Measurements from ENCODE around the gene ASCC2.

Gene ASCC2

DNA sequence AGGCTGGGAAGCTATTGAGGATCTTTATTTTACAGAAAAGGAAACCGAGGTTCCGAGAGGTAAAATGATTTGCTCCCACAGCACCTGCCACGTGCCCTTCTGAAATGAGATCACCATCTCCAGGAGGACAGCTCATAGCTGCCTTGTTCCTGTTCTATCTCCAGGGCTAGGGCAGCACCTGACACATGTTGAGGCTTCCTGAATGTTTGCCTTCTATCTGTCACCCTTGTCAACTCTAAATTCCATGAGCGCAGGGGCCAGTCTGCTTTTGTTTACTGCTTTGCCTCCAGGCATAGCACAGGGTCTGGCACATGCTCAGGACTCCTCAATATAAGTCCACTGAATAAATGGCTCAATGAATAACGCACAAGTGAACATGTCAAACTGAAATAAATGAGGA, 24.1 kb downstream of the ASCC2 start:
- no peak overlapping the region for H3K18ac ChIP-seq (ENCODE audit: low read length)
- no peak overlapping the region for H3K9ac ChIP-seq (ENCODE audit: low read length)
- no peak overlapping the region for H3K23ac ChIP-seq (ENCODE audit: low read length)
- no peak overlapping the region for H4K8ac ChIP-seq (ENCODE audit: low read depth, low read length)
- peaks cover 11 to 20% of the 10 kb centered on the region in 2 experiments for H3K4me1 ChIP-seq (ENCODE audit: control insufficient read depth in 1 of 2, insufficient read depth in 2 of 2, low read length in 2 of 2)
- no peak overlapping the region for H2BK120ac ChIP-seq (ENCODE audit: insufficient read depth, low read length, poor library complexity)
- no peaks in the 10 kb centered on the region for H3K79me1 ChIP-seq (ENCODE audit: low read length)
- no peak overlapping the region for H3K14ac ChIP-seq (ENCODE audit: low read length)
- no peaks in the 10 kb centered on the region for H3K9me3 ChIP-seq (ENCODE audit: insufficient read depth, low read depth, low read length)
- H4K12ac ChIP-seq (ENCODE audit: low read depth, low read length): no peak overlapping the region
- H2AK5ac ChIP-seq (ENCODE audit: low read length): no peak overlapping the region
- H3K4me3 ChIP-seq (ENCODE audit: low read depth, low read length): no peak overlapping the region
- H2AFZ ChIP-seq (ENCODE audit: insufficient read depth, low read length, poor library complexity): no peak overlapping the region
- peak overlapping the region; percentile 14 for H3K27ac ChIP-seq (ENCODE audit: low read depth, low read length)
- peak; percentile 16 to 23 for DNase-seq
- no peaks in the 10 kb centered on the region for H3K27me3 ChIP-seq (ENCODE audit: insufficient read depth, low read length)
- H3K4ac ChIP-seq (ENCODE audit: low read depth, low read length): no peak overlapping the region
- H4K91ac ChIP-seq (ENCODE audit: low read depth, low read length): no peak overlapping the region
- WGBS (ENCODE audit: extremely low coverage, insufficient coverage, insufficient read length): no CpG with 5 or more reads among the region's 5 CpGs
- no peaks in the 10 kb centered on the region for H3K79me2 ChIP-seq (ENCODE audit: control insufficient read depth, insufficient read depth, low read length, poor library complexity)
- no peak overlapping the region for H2BK12ac ChIP-seq (ENCODE audit: low read length)
- no peak overlapping the region for H2BK5ac ChIP-seq (ENCODE audit: low read depth, low read length, poor library complexity)
- no peak overlapping the region for H3K4me2 ChIP-seq (ENCODE audit: low read length)
- peaks cover 16 to 40% of the 10 kb centered on the region in 2 experiments for H3K36me3 ChIP-seq (ENCODE audit: control insufficient read depth in 1 of 2, insufficient read depth in 2 of 2, low read length in 2 of 2)

DNA sequence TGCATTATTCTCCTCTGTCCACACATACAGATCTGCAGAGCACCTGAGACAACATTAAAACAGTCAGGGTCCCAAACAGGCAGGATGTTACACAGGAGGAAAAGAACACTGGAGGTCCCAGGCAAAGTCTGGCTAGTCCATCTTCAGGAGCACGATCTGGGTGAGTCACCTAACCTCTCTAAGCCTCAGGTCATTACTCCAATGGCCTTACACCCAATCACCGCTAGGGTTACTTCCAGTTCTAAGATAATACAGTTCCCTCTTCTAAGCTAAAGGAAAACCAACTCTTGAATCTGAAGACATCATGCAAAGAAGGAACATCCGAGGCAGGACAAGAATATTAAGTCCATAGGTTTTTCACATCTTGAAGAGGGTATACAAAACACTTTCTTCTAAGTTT, 24.5 kb downstream of the ASCC2 start:
- no peak overlapping the region for H2BK12ac ChIP-seq (ENCODE audit: low read length)
- peak; percentile 46 to 74 for DNase-seq

DNA sequence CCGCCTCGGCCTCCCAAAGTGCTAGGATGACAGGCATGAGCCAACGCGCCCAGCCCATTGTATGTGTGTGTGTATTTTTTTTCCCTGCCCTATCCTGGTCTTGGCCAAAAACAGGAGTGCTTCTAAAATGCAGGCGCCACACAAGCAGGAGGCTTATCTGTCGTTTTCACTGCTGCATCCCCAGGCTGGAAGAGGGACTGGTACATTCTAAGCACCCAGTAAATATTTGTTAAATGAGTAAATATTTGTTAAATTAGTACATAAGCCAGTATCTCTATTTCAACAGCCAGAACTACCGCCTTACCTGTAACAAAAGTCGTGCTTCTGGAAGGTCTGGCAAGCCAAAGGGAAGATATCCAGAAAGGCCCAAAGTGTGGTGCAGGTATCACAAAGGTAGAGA, 24.9 kb downstream of the ASCC2 start:
- no peak overlapping the region for H3K27ac ChIP-seq (ENCODE audit: low read depth, low read length)
- DNase-seq: no peak
- H3K4me1 ChIP-seq (ENCODE audit: control insufficient read depth in 1 of 2, insufficient read depth in 2 of 2, low read length in 2 of 2): peaks cover 11 to 20% of the 10 kb centered on the region in 2 experiments
- no peak overlapping the region for H3K18ac ChIP-seq (ENCODE audit: low read length)
- H2AFZ ChIP-seq (ENCODE audit: insufficient read depth, low read length, poor library complexity): no peak overlapping the region
- H3K79me2 ChIP-seq (ENCODE audit: control insufficient read depth, insufficient read depth, low read length, poor library complexity): no peaks in the 10 kb centered on the region
- no peak overlapping the region for H3K4me3 ChIP-seq (ENCODE audit: low read depth, low read length)
- no peak overlapping the region for H2BK12ac ChIP-seq (ENCODE audit: low read length)
- no peak overlapping the region for H4K12ac ChIP-seq (ENCODE audit: low read depth, low read length)
- no peak overlapping the region for H3K4ac ChIP-seq (ENCODE audit: low read depth, low read length)
- no peak overlapping the region for H2AK5ac ChIP-seq (ENCODE audit: low read length)
- no peak overlapping the region for H3K4me2 ChIP-seq (ENCODE audit: low read length)
- H4K91ac ChIP-seq (ENCODE audit: low read depth, low read length): no peak overlapping the region
- H3K23ac ChIP-seq (ENCODE audit: low read length): no peak overlapping the region
- H3K36me3 ChIP-seq (ENCODE audit: control insufficient read depth in 1 of 2, insufficient read depth in 2 of 2, low read length in 2 of 2): peaks cover 16 to 41% of the 10 kb centered on the region in 2 experiments
- H3K27me3 ChIP-seq (ENCODE audit: insufficient read depth, low read length): no peaks in the 10 kb centered on the region
- H3K9ac ChIP-seq (ENCODE audit: low read length): no peak overlapping the region
- no CpG with 5 or more reads among the region's 8 CpGs for WGBS (ENCODE audit: extremely low coverage, insufficient coverage, insufficient read length)
- no peak overlapping the region for H4K8ac ChIP-seq (ENCODE audit: low read depth, low read length)
- H3K79me1 ChIP-seq (ENCODE audit: low read length): no peaks in the 10 kb centered on the region
- no peak overlapping the region for H3K14ac ChIP-seq (ENCODE audit: low read length)
- no peak overlapping the region for H2BK120ac ChIP-seq (ENCODE audit: insufficient read depth, low read length, poor library complexity)
- H3K9me3 ChIP-seq (ENCODE audit: insufficient read depth, low read depth, low read length): no peaks in the 10 kb centered on the region
- no peak overlapping the region for H2BK5ac ChIP-seq (ENCODE audit: low read depth, low read length, poor library complexity)

More for the DNA sequence above, 24.5 kb downstream of the ASCC2 start:
- Histone ChIP-seq H3K14ac (ENCODE audit: low read length) (no peak overlapping the region), H3K27me3 (ENCODE audit: insufficient read depth, low read length) (no peaks in the 10 kb centered on the region), H3K27ac (ENCODE audit: low read depth, low read length) (peak overlapping the region; percentile 14), H3K4me1 (ENCODE audit: control insufficient read depth in 1 of 2, insufficient read depth in 2 of 2, low read length in 2 of 2) (peaks cover 11 to 20% of the 10 kb centered on the region in 2 experiments), H3K4ac (ENCODE audit: low read depth, low read length) (no peak overlapping the region), H3K9me3 (ENCODE audit: insufficient read depth, low read depth, low read length) (no peaks in the 10 kb centered on the region), H4K12ac (ENCODE audit: low read depth, low read length) (no peak overlapping the region), H3K23ac (ENCODE audit: low read length) (no peak overlapping the region), H3K4me2 (ENCODE audit: low read length) (no peak overlapping the region), H3K36me3 (ENCODE audit: control insufficient read depth in 1 of 2, insufficient read depth in 2 of 2, low read length in 2 of 2) (peaks cover 16 to 37% of the 10 kb centered on the region in 2 experiments), H4K91ac (ENCODE audit: low read depth, low read length) (no peak overlapping the region), H3K79me1 (ENCODE audit: low read length) (no peaks in the 10 kb centered on the region), H3K79me2 (ENCODE audit: control insufficient read depth, insufficient read depth, low read length, poor library complexity) (no peaks in the 10 kb centered on the region), H2BK5ac (ENCODE audit: low read depth, low read length, poor library complexity) (no peak overlapping the region), H2BK120ac (ENCODE audit: insufficient read depth, low read length, poor library complexity) (no peak overlapping the region), H3K9ac (ENCODE audit: low read length) (no peak overlapping the region), H4K8ac (ENCODE audit: low read depth, low read length) (no peak overlapping the region), H2AFZ (ENCODE audit: insufficient read depth, low read length, poor library complexity) (no peak overlapping the region), H3K18ac (ENCODE audit: low read length) (no peak overlapping the region), H2AK5ac (ENCODE audit: low read length) (no peak overlapping the region), H3K4me3 (ENCODE audit: low read depth, low read length) (no peak overlapping the region)
- no CpG with 5 or more reads among the region's 3 CpGs for WGBS (ENCODE audit: extremely low coverage, insufficient coverage, insufficient read length)

DNA sequence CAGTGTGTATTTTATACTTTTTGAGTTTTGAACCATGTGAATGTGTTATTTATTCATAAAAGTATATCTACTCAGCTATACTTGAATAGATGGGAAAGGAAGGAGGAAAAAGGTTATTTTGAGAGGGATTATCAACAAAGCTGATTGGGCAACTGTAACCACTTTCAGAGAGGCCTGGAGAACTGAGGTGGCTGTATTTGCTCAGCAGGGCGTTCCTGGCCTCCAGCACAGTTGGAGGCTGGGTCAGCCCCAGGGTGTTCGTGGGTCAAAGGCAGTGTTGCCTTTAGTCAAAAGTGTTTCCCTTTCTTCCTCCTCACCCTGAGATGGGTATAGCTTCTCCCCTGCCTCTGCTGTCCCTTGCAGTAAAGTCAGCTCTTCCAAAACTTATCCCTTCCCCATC, 26.7 kb downstream of the ASCC2 start:
- Histone ChIP-seq H2BK12ac (ENCODE audit: low read length) (no peak overlapping the region), H3K9me3 (ENCODE audit: insufficient read depth, low read depth, low read length) (no peaks in the 10 kb centered on the region), H3K27me3 (ENCODE audit: insufficient read depth, low read length) (no peaks in the 10 kb centered on the region), H2BK5ac (ENCODE audit: low read depth, low read length, poor library complexity) (no peak overlapping the region), H3K4me3 (ENCODE audit: low read depth, low read length) (no peak overlapping the region), H3K79me1 (ENCODE audit: low read length) (no peaks in the 10 kb centered on the region), H4K8ac (ENCODE audit: low read depth, low read length) (no peak overlapping the region), H3K14ac (ENCODE audit: low read length) (no peak overlapping the region), H3K18ac (ENCODE audit: low read length) (no peak overlapping the region), H3K9ac (ENCODE audit: low read length) (no peak overlapping the region), H3K4me2 (ENCODE audit: low read length) (no peak overlapping the region), H2AK5ac (ENCODE audit: low read length) (no peak overlapping the region), H2AFZ (ENCODE audit: insufficient read depth, low read length, poor library complexity) (no peak overlapping the region), H3K4me1 (ENCODE audit: control insufficient read depth in 1 of 2, insufficient read depth in 2 of 2, low read length in 2 of 2) (peaks cover 11 to 19% of the 10 kb centered on the region in 2 experiments), H3K27ac (ENCODE audit: low read depth, low read length) (no peak overlapping the region), H3K79me2 (ENCODE audit: control insufficient read depth, insufficient read depth, low read length, poor library complexity) (no peaks in the 10 kb centered on the region), H3K36me3 (ENCODE audit: control insufficient read depth in 1 of 2, insufficient read depth in 2 of 2, low read length in 2 of 2) (peaks cover 29 to 49% of the 10 kb centered on the region in 2 experiments), H2BK120ac (ENCODE audit: insufficient read depth, low read length, poor library complexity) (no peak overlapping the region), H3K23ac (ENCODE audit: low read length) (no peak overlapping the region), H3K4ac (ENCODE audit: low read depth, low read length) (no peak overlapping the region), H4K12ac (ENCODE audit: low read depth, low read length) (no peak overlapping the region), H4K91ac (ENCODE audit: low read depth, low read length) (no peak overlapping the region)
- no CpG with 5 or more reads among the region's 2 CpGs for WGBS (ENCODE audit: extremely low coverage, insufficient coverage, insufficient read length)
- DNase-seq: no peak
